ENCODE results near the gene LRRC47.

The LRRC47 gene

DNA sequence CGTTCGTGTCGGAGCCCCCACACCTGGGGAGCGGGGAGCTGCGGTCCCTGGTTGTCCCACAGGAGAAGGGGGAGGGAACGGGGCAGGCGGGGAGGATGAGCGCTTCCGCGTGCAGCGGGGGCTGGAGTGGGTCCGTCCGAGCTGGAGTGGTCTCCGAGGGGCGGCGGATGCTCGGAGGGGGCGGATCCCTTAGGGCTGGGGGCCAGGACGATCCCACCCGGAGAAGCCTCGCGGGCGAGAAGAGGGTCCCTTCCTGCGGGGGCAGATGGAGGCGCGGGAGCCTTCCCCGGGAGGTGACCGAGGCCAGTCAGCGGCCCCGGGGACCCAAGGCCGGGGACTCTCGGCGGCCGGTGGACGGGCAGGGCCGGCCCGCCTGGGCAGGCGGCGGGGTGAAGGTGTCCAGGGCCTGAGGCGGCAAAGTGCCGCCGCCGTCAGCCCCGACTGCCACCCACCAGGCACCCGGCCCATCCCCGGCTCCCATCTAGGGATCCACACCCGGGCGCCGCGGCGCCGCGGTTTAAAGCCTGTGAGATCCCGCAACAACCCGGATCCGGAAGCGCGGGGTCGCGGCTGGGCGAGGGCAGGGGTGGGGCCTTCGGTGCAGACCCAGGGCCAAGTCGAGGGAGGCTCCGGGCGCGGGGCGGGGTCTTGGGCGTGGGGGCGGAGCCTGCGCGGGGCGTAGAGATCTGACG, 49.3 kb downstream of the LRRC47 start:
- DNase-seq (ENCODE audit: low spot score), result peak; percentile 98

DNA sequence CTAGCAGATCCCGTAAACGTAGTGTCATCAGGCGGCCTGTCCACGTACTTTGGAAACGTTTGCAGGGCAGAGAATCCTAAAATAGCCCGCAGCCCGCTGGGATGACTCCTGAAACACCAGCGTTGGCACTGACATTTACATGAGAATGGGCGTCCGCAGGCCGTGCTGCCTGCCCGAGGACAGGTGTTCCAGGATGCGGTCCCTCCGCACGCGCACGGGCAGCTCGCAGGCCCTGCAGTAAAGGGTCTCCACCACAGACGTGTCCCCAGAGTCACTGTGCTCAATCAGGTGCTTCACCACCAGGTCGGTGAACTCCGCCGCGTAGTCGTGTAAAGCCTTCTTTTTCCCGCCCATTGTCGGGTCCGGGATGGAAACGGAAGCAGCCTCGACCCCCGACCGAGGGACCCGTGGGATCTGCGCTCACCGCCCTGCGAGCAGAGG, 49.9 kb downstream of the LRRC47 start:
- no peak for DNase-seq (ENCODE audit: low spot score)

DNA sequence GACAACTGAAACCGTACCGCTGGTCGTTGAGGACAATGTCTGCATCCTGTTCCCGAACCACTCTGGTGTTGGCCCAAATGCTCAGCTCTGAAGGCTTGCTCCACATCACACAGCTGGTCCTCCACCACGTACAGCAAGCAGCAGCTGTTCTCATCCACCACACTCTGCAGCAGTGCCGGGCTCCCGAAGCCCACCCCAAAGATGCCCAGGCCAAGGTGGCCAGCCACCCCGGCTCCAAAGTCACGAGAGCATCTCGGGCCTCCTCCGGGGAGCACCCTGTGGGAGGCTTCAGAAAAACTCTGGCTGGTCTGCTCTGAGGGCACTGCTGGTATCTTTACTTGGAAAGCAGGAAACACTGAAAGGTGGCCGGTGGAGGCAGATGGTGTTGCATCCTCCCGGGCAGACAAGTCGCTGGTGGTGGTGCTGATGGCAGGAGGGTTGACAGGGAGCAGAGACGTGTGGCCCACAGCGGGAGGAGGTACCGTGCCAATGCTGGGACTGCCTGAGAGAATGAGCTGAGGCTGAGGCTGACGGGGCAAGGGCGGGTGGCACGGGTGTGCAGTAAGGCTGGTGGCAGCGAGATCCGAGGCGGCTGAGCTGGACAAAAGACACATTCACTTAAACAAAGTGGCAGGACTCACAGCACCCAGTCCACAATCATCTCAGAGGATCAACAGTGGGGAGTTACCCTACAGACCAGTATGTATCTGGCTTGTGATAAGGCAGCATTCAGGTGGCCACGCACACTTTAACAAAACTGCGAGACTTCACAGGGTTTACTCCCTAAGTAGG, 50.5 kb downstream of the LRRC47 start:
- no peak for DNase-seq (ENCODE audit: low spot score)

DNA sequence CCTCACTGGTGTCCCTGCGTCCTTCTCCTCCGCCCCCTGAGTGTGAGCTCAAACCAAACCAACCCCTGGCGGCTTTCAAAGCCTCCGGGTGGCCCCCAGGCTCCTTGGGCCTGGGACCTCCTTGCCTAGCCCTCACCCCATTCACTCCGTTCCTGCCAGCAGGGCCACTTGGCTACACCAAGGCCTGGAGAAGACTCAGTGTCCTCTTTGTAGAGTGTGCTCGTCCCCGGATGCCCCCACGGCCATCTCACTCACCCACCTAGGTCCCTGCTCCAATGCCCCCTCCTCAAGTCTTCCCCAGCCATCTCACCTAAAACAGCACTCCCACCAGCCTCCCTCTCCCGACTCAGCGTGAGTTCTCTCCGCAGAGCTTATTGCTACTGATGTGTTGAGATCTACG, 51.2 kb downstream of the LRRC47 start:
- DNase-seq (ENCODE audit: low spot score), result no peak

DNA sequence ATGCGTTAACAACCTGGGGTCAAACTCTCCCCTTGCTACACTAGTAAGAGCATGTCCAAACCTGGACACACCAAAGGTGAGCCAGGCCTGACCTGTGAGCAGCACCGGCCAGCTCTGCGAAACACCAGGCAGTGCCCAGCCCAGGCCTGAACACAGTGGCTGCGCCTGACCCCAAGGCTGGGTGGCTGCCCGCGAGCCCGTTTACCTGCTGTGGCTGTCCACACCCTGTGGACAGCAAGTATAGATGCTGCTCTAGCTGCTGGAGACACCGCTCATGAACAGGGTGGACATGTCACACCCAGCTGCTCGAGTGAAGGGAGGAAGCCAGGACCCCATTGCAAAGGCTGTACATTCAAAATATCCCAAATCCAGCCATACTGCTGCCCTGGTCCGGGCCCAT, 51.7 kb downstream of the LRRC47 start:
- no peak for DNase-seq (ENCODE audit: low spot score)

DNA sequence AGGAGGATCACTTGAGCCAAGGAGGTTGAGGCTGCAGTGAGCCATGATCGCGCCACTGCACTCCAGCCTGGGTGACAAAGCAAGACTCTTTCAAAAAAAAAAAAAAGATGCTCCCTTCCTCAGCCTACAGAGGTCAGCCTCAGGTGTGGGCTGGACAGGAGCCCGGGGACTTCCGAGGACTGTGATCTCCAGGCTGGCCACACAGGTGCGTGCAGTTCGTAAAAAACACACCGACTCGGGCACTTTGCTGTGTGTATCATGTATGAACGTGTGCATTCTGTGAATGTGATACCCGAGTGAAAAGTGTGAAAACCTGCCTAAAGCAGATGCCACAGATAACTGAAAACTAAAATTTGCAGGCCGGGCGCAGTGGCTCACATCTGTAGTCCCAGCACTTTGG, 52.5 kb downstream of the LRRC47 start:
- no peak for DNase-seq (ENCODE audit: low spot score)

DNA sequence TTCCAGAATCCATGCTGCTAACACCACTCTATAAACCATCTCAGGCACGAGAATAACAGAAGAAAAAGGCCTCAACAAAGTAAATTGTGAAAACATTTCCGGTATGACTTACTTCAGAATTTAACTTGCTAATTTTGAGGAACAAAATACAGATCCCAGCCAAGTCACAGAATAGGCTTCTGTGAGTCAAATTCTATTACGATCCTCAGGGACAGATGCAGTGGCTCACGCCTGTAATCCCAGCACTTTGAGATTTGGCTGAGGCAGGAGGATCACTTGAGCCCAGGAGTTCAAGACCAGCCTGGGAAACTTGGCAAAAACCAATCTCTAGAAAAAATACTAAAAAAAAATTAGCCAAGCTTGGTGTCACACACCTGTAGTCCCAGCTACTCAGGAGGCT, 52.9 kb downstream of the LRRC47 start:
- no peak for DNase-seq (ENCODE audit: low spot score)

DNA sequence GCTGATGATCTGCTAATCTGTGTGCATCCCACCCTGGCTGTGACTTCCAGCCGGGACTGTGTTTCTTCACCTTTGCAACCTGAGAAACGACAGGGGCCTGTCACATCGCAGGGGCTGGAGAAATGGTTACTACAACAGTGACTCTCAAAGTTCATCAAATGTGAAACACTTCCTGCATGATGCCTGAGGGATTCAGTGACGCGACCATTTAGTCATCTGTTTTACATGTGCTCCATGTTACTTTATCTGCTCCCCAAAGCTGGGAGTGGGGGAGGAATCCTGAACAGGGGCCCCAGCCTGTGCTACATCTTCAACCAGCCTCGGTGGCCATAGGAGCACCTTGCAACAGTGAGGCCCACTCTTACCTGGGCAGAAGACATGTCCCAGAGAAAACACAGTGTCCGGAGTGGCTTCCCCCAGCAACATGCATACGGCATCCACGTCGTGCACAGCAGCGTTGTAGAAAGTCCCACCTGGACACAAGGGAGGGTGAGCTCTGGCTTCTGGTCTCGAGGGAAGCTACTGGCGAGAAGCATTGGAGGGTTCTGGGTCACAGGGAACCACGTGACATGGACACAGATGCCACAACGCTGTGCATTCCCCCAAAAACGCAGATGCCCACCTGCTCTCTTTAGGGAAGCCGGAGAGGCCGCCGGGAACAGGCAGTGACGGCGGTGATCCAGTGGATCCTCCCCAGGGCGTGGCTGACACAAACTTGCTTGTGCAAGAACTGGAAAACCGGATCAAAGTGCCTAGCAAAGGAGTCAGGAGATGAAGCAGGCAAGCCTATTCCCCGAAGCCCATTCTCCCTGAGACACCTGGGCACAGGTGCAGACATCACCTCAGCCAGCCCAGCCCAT, 53.6 kb downstream of the LRRC47 start:
- no peak for DNase-seq (ENCODE audit: low spot score)

DNA sequence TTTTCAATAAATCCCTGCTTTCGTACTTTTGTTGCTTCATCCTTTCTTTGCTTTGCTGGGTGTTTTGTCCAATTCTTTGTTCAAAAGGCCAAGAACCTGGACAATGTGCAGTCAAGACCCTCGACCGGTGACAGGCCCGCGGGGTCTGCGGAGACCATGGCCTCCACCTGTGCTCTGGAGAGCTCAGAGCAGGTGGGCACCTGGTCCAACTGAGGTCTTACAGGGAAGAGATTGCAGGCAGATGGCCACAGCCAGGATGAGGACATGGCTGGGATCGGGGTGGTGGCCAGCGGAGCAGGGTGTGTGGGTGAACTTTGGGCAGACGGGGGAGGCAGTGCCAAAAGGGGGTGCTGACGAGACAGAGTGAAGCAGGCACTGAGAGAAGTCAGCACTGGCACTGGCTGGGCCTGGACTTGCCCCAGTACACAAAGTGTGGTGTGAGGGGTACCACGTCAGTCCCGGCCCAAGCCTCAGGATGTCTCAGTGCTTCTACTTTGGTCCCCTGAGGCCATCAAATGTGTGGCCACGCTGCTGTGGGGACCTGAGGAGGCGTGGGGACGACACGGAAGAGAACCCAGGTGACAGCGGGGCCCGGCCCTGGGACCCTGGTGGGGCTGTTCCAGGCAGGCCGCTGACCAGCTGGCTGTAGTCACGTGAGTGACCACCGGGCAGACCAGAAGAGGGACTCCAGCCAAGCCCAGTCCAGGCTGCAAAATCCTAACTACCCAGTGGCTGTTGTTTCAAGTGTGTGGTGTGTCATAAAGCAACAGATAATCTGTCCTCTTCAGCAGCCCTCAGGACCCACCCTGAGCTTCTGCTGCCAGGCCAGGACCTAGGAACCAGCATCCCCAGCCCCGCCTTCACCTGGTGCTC, 54.5 kb downstream of the LRRC47 start:
- DNase-seq (ENCODE audit: low spot score), result no peak

DNA sequence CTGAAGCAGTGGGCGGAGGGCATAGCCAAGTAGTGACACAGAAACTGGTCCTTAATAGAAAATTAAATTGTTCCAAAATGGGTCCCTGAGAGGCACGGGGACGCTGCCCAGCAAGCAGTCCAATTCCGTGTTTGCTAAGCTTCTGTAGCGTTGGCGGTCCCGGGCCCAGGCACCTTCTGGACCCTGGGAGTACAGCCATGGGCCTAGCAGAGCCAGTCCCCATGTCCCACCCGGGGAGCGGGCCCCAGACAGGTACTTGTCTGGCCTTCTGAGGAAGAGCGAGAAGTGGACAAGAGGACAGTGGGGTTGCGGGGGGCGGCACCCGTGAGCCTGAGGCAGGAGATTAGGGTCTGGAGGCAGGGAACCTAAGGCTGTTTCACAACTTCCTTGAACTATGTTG, 55.5 kb downstream of the LRRC47 start:
- no peak for DNase-seq (ENCODE audit: low spot score)

DNA sequence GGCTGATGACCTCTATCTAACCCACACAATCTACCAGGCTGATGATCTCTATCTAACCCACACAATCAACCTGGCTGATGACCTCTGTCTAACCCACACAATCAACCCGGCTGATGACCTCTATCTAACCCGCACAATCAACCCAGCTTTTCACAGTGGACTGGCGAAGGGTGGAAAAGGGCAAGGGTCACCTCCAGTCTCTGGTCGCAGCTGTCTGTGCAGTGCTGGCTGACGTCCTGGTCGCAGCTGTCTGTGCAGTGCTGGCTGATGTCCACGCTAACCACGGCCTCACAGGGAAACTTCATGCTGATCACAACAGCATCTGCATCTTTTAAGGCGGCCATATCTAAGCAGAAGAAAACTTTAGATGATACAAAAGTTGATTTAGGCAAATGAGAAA, 56.3 kb downstream of the LRRC47 start:
- DNase-seq (ENCODE audit: low spot score), result no peak

DNA sequence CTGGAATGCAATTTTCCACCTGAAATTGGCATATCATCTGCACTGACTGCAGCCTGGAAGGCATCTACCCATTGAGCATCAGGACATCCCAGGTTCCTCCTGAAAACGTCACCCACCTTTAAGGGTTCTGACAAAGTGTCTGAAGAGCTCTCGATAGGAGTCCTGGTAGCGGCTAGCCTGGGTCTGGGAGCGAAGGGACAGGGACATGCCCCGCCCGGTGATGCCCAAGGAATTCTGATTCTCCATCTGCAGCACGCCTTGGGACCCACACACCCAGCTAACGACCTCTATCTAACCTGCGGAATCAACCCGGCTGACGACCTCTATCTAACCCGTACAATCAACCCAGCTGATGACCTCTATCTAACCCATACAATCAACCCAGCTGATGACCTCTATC, 57.4 kb downstream of the LRRC47 start:
- no peak for DNase-seq (ENCODE audit: low spot score)

DNA sequence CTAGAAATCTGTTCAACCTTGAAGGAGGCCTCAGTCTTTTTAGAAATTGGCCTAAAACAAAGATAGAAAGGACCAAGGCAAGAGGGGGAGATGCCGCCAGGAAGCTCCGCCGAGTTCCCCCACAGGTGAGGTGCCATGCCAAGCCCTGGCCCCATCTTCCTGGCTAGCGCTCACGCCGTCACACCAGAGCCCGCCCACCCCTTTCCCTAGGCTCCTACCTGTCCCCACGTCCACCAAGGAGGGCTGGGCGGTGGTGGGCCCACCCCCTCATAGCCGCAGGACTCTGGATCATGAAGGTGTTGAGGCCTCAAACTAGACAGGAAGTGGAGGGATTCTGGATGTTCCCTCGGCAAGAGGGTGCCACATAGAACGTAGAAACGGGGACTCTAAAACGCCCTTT, 59.6 kb downstream of the LRRC47 start:
- no peak for DNase-seq (ENCODE audit: low spot score)

DNA sequence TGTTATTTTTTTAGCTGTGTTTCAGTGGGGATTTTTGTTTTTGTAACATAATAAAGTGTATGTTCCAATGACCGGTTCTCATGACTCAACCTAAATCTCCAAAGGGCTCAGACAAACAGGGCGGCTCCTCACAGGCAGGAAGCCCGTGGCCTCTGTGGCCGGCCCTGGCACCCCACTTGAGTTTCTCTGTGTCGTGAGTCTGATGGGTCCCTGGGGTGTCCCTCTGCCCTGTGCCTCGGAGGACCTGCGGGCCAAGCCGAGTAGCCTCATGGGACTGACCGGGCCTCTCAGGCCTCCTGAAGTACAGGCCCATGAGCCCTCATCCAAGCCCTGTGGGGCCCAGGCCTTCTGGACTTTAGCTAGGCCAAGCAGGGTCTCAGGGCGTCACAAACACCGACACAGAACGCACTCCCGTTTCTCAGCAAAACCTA, 60.2 kb downstream of the LRRC47 start:
- no peak for DNase-seq (ENCODE audit: low spot score)

DNA sequence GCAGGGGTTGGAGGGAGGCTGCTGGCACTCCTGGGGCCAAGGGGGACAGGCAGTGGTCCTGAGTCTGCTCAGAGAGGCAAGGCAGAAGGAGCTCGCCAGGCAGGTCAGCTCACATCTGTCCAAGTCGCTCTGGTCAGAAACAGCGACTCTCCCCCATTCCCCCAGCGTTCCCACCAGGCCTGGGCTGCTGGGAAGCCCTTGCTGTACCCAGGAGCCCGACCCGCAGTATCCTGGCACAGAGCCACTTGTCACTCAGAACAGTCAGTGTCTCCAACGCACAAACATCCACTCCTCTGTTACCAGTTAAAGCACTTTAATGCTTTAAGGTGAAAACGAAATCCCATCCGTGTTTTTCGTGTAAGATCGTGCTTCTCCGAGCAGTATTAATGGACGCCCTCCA, 60.6 kb downstream of the LRRC47 start:
- DNase-seq (ENCODE audit: low spot score), result no peak

DNA sequence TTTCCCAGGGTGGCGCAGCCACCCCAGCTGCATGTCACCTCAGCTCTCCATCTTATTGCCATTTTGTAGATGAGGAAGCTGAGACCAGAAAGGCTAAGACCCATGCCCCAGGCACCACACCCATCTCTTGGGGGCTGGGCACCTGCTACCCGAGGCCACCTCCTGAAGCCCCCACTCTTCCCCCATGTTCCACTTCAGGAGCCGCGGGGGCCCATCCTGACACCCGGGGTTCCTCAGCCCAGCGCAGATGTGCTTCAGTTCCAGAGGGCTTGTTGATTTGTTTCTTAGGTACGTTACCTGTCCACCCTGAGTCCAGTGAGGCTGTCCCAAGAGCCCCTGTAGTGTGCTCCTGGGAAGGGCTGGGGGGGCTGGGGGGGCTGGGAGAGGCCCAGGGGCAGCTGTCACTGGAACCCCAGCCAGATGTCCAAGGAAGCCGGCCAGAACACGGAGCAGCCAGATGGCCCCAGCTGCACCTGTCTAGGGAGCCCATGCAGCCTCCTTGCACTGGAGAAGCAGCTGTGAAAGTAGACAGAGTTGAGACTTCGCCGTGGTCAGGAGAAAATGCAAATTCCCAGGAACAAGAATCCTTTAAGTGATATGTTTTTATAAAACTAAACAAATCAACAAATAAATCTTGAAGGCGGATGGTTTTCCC, 61.1 kb downstream of the LRRC47 start:
- no peak for DNase-seq (ENCODE audit: low spot score)

DNA sequence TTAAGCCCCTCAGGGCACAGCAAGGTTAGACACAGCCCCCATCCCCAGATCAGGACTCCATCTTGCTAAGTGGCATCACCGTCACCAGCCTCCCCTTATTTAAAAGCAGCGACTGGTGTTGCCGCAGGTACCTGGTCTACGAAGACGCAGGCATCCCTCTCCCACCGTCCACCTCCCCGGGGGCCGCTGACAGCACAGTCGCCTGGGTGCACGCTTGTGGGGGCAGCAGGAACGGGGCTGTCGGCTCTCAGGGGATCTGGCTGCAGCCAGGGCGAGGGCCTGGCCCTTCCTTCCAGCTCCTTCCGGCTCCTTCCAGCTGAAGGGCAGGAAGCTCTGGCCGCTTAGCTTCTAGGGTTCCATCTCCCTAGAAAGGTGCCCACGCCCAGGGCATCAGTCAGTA, 61.7 kb downstream of the LRRC47 start:
- DNase-seq (ENCODE audit: low spot score), result no peak

DNA sequence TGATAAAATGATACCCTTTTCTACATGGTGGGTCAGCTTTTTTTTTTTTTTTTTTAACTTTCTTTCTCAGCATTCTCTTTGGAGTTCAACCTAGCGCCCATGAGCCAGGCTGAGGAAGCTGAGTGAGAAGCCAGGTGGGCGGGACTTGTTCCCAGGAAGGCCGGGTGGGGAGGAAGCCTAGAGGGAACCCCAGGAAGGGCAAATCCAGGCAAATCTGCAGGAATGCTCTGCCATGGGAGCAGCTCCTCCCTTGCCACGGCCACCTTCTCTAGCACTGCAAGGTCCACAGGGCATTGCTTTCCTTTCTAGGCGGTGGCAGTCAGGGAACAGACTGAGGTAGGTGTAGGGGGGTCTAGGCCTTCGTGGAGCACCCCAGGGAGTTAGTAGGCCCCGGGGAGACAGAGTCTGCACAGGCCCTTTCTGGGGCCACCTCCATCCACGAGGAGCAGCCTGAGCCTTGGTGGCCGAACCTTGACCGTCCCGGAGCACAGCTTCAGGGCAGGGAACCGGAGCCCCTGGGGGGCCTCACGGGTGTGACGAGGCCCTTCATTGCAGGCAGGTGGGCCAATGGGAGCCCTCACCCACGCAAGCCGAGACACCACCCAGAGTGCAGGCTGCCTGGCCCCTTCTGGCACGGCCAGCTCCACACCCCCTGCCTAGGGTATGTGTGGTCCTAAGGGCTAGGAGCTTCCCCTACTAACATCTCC, 62.3 kb downstream of the LRRC47 start:
- no peak for DNase-seq (ENCODE audit: low spot score)

DNA sequence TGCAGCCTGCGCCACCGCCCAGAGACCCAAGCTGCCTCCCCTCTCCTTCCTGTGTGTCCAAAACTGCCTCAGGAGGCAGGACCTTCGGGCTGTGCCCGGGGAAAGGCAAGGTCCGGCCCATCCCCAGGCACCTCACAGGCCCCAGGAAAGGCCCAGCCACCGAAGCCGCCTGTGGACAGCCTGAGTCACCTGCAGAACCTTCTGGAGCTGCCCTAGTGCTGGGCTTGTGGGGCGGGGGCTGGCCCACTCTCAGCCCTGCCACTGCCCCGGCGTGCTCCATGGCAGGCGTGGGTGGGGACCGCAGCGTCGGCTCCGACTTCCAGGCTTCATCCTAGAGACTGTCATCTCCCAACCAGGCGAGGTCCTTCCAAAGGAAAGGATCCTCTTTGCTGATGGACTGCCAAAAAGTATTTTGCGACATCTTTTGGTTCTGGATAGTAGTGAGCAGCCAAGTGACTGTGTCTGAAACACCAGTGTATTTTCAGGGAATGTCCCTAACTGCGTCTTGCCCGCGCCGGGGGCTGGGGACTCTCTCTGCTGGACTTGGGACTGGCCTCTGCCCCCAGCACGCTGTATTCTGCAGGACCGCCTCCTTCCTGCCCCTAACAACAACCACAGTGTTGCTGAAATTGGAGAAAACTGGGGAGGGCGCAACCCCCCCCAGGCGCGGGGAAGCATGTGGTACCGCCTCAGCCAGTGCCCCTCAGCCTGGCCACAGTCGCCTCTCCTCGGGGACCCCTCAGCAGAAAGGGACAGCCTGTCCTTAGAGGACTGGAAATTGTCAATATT, 63.0 kb downstream of the LRRC47 start:
- no peak for DNase-seq (ENCODE audit: low spot score)
